ENCODE measurements around the gene HAPSTR1.

- TF ChIP-seq EZH2 (optimal IDR thresholded peaks at IDR 0.05; ENCODE audit: low read depth, low read length) (no peak), CTCF (IDR thresholded peaks at IDR 0.05; ENCODE audit: low read length) (no peak), EZH2phosphoT487 (IDR thresholded peaks at IDR 0.05; ENCODE audit: low read length) (no peak)
Measured at GRCh38 chr16:9096416-9096952, 5.0 kb downstream of the HAPSTR1 start.

Measured in MM.1S (cell line).